K562 (cell line): ENCODE data around the gene NOL4L.

ENCODE experiments used
- E4F1 ChIP-seq: fragments of 250-450 bp; sonication (Bioruptor Pico); IDR thresholded peaks from 2 replicates; pipeline ENCODE4 v1.5.0; 2021; ENCODE audit warnings: mild to moderate bottlenecking, borderline replicate concordance
- HOMEZ ChIP-seq: fragments of 250-450 bp; sonication (Bioruptor Pico); IDR thresholded peaks from 2 replicates; pipeline ENCODE4 v1.4.0; 2020; ENCODE audit warnings: mild to moderate bottlenecking, moderate library complexity
- KAT8 ChIP-seq: fragments of 450-650 bp; IDR thresholded peaks from 2 replicates; pipeline ENCODE4 v1.6.1; 2016; ENCODE audit warnings: low read depth, mild to moderate bottlenecking
- SRSF7 ChIP-seq: fragments of 200-400 bp; formaldehyde crosslinking; optimal IDR thresholded peaks from 2 replicates; pipeline ENCODE3; 2017; ENCODE audit warnings: mild to moderate bottlenecking, low read depth, low read length
- TCF7 ChIP-seq: sonication (generic); IDR thresholded peaks from 2 replicates; pipeline ENCODE4 v1.6.1; 2016; ENCODE audit warnings: antibody characterized with exemption, borderline replicate concordance
- ZNF253 ChIP-seq: fragments of 250-450 bp; sonication (Bioruptor Pico); conservative IDR thresholded peaks from 2 replicates; pipeline ENCODE4 v1.6.1; 2021; ENCODE audit warnings: mild to moderate bottlenecking

GRCh38 chr20:32619586-32619985 lies 34.5 kb upstream of the NOL4L start:
- TF ChIP-seq ZNF253 (CRISPR knock-in tag): no peak
- TF ChIP-seq E4F1: no peak
- no peak for TF ChIP-seq SRSF7
- TF ChIP-seq TCF7: no peak
- TF ChIP-seq HOMEZ (CRISPR knock-in tag): no peak
- no peak for TF ChIP-seq KAT8
